A673 (cell line): ENCODE measurements around the gene KMT2C.
"Not testable (repeated sequence)": the region's sequence is repeated elsewhere in the genome, so short reads cannot be mapped to it uniquely, and the experiment has no call there.

ENCODE experiments used
- EZH2 ChIP-seq: fragments of 200-600 bp; sonication (generic); IDR thresholded peaks from 2 replicates; pipeline ENCODE4 v1.6.1; 2017; ENCODE audit warnings: borderline replicate concordance, low read depth, mild to moderate bottlenecking, mixed read lengths, antibody characterized with exemption, low read length; ENCODE audit not compliant: poor library complexity, severe bottlenecking
- TF ChIP-seq, protein P1 (sequence below): fragments of 300-800, 200-600 bp; sonication (generic); conservative IDR thresholded peaks from 2 replicates; pipeline ENCODE4 v1.5.1; 2017; ENCODE audit warnings: low read depth, mild to moderate bottlenecking, antibody characterized with exemption, low read length, moderate library complexity, mixed read lengths

DNA sequence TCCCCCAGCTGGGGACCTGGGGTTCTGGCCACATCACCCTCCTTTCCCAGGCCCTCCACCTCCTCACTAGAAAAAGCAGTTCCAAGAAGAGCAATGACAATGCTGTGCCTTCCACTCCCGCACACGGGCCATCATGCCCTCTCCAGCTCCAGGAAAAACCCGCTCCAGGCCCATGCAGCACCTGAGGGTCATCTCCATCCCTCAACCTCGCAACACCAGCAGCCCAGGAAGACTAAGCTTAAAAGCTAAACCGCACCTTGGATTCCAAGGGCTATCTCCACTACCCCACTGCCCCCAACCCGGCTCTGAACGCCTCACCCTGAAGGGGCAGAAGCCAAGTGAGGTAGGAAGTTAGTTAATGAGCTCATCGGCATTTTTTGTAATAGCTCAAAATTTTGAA, 173.7 kb downstream of the KMT2C start:
- TF ChIP-seq, protein P1, sequence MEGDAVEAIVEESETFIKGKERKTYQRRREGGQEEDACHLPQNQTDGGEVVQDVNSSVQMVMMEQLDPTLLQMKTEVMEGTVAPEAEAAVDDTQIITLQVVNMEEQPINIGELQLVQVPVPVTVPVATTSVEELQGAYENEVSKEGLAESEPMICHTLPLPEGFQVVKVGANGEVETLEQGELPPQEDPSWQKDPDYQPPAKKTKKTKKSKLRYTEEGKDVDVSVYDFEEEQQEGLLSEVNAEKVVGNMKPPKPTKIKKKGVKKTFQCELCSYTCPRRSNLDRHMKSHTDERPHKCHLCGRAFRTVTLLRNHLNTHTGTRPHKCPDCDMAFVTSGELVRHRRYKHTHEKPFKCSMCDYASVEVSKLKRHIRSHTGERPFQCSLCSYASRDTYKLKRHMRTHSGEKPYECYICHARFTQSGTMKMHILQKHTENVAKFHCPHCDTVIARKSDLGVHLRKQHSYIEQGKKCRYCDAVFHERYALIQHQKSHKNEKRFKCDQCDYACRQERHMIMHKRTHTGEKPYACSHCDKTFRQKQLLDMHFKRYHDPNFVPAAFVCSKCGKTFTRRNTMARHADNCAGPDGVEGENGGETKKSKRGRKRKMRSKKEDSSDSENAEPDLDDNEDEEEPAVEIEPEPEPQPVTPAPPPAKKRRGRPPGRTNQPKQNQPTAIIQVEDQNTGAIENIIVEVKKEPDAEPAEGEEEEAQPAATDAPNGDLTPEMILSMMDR = not testable (repeated sequence)
- TF ChIP-seq EZH2 = not testable (repeated sequence)
